T-helper 1 cell treated with Interleukin-12 subunit alpha and Interleukin-12 subunit beta and Interleukin-4 antibody, amounts not matched to agents 30 ng/mL and 1 ng/mL, for 36 hours (primary cell): ENCODE data around the gene TET3. TPM values are rescaled to one million over a fixed set of nuclear protein-coding genes. Genes with fewer than 3 reads are reported as not detected.

Source experiments
- intact Hi-C: fragments of 100-400 bp; cut with micrococcal nuclease; formaldehyde crosslinking; loops from one replicate; pipeline ENCODE4 v1.15.1; 2024
- total RNA-seq: library from RNA; stranded (reverse); gene quantifications from 2 replicates; pipeline ENCODE4 v1.2.3, GENCODE V29; 2022

TET3 gene
- total RNA-seq, 1 donor from 2014 or later: 16.8 TPM

DNA sequence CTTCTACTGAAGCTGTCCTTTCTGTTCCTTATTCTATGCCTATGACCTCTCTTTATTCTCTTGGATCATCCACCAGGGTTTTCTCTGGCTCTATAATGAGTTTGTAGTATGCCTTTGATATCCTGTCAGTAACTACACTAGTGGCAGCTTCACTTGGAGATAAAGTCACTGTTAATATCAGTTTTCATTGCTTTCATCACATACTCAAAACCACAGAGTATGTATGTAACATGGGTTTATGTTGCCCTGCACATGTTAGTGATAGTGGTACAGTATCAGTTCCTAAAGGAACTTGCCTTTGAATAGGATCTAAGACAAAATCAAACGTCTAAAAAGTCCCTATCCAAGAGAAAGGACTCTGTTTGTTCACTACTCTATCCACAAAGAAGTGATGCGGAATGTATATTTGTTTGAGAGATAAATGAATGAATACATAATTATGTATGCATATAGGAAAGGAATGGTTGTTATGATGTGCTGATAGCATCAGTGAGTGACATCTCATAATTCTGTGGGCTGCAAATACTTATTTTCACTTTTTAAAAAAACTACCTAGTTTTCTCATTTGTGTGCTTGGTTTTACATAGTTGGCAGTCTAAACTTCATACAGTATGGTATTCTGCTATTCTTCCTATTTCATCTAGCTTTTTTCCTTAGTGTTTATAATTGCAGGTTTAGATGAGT, 45.1 kb downstream of the TET3 start:
- intact Hi-C loops: loop anchor here (2.0 to 5.0 kb wide), 2 partner anchors 15 to 87 kb away; no protein-coding TSS in a partner anchor

DNA sequence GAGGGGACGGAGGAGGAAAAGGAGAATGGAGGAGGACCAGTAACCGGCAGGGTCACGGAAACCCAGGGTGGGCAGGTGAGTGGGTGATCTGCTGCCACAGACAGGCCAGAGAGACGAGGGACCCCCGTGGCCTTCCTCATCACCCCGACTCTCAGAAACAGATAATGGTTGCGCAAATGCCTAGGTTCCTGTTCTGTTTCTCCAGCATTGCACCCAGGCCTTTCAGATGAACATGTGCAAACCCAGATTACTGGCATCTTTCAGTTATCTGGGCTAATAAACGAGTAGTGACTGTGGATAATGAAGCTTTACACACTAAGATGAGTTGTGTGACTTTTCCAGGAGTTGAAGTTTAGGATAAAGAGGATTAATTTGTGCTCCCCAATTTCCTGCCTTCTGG, 46.5 kb downstream of the TET3 start:
- intact Hi-C loops: loop anchor here (2.0 to 5.0 kb wide), 2 partner anchors 16 to 86 kb away; no protein-coding TSS in a partner anchor

DNA sequence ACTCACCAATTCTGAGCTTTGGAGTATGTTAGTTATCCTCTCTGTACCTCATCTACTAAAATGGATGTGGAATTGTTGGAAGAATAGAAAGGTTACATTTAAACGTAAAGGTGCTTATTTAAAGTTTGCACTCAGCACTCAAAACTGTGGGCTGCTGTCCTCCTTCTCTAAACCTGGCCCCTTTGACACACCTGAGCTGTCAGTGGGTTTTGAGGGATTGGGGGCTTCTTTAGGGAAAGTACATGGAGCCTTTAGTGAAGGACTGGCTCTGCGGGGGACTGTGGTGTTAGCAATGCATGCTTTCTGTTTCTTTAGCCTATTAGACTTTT, 47.2 kb downstream of the TET3 start:
- intact Hi-C loops: loop anchor here (1.0 to 5.0 kb wide), 5 partner anchors 17 to 85 kb away; no protein-coding TSS in a partner anchor

DNA sequence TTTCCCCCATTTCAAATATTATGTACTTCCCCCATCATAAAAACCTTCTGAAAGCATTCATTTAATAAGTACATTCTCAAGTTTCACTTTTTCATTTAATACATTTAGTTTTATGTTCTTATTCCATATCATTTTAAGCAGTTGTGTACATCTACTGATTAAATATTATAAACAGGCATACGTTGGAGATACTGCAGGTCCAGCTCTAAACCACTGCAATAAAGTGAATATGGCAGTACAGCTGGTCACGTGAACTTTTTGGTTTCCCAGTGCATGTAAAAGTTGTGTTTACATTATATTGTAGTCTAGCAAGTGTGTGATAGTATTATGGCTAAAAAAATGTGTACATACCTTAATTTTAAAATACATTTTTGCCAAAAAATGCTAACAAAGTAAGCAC, 48.7 kb downstream of the TET3 start:
- intact Hi-C loops: loop anchor here (2.0 to 5.0 kb wide), 3 partner anchors 31 to 84 kb away; no protein-coding TSS in a partner anchor

Other genes starting within 250 kb of the TET3 start
- gene TPRKB, start 247.6 kb upstream of the TET3 start, total RNA-seq: 31.8 and 32.5 TPM in 2 replicates
- 31.3 and 33.9 TPM in 2 replicates for gene DUSP11, start 204.8 kb upstream of the TET3 start, total RNA-seq
- gene C2orf78, start 200.7 kb upstream of the TET3 start, total RNA-seq: not detected in 2 replicates
- gene STAMBP, start 155.9 kb upstream of the TET3 start, total RNA-seq: 37.0 and 38.1 TPM in 2 replicates
- not detected in 2 replicates for gene ACTG2, start 91.9 kb upstream of the TET3 start, total RNA-seq
- 62.9 and 64.2 TPM in 2 replicates for gene DGUOK, start 58.0 kb upstream of the TET3 start, total RNA-seq
- 61.3 and 70.2 TPM in 2 replicates for gene BOLA3, start 163.0 kb downstream of the TET3 start, total RNA-seq
- 208 and 215 TPM in 2 replicates for gene MOB1A, start 194.0 kb downstream of the TET3 start, total RNA-seq
- 248 and 257 TPM in 2 replicates for gene MTHFD2, start 213.7 kb downstream of the TET3 start, total RNA-seq